Endothelial cell of umbilical vein (primary cell): ENCODE data around the gene TK1. TPM values are rescaled to one million over a fixed set of nuclear protein-coding genes. Genes with fewer than 3 reads are reported as not detected.

Source experiments
- BruUV-seq: library from RNA; stranded (reverse); fragments of 400-500 nt; replicated peaks from 2 replicates; lab custom pipeline; 2021; lab: Mats Ljungman, UMichigan
- CTCF ChIA-PET: fragments of 300-600, 350-600 bp; sonication (Branson Sonifier 250); formaldehyde crosslinking; loops from one replicate; lab custom pipeline; 2021; ENCODE audit warnings: antibody characterized with exemption, inconsistent platforms; lab: Charles Lee
- POLR2A ChIA-PET: fragments of 300-600, 350-600 bp; sonication (Branson Sonifier 250); formaldehyde crosslinking; loops from one replicate; lab custom pipeline; 2021; ENCODE audit warnings: antibody characterized with exemption, inconsistent platforms; lab: Charles Lee
- DNase-seq: peaks from one replicate; pipeline ENCODE4 v3.0.0-alpha.2; 2011; ENCODE audit warnings: low read depth, low spot score
- FAIRE-seq: peaks from 2 replicates; lab custom pipeline; 2011; peaks lifted over from hg19 to GRCh38; lab: Jason Lieb, UNC
- H2AFZ ChIP-seq: 2 replicates; pipeline ENCODE4 v1.6.0; 2012; ENCODE audit warnings: low read depth, low read length, control low read depth, inconsistent platforms
- H3K27ac ChIP-seq: 2 replicates; pipeline ENCODE4 v1.5.1; 2011; ENCODE audit warnings: low read depth, mild to moderate bottlenecking, control low read depth, low read length, moderate library complexity; ENCODE audit not compliant: insufficient read depth
- H3K27me3 ChIP-seq, 2 experiments: 2 replicates each; pipeline versions ENCODE4 v1.6.0 to v1.6.1; 2011; ENCODE audit warnings: low read length in 2 of 2, mixed read lengths in 1 of 2; ENCODE audit not compliant: control insufficient read depth in 2 of 2, insufficient read depth in 2 of 2
- H3K36me3 ChIP-seq, 2 experiments: 2 replicates in 1 of 2; 3 replicates in 1 of 2; pipeline ENCODE4 v1.5.1; 2011; ENCODE audit warnings: low read length in 2 of 2, mild to moderate bottlenecking in 1 of 2, moderate library complexity in 1 of 2; ENCODE audit not compliant: control insufficient read depth in 2 of 2, insufficient read depth in 2 of 2; ENCODE audit errors: extremely low read depth in 1 of 2
- H3K4me1 ChIP-seq: 3 replicates; pipeline ENCODE4 v1.5.1; 2011; ENCODE audit warnings: mild to moderate bottlenecking, low read length; ENCODE audit not compliant: control insufficient read depth, insufficient read depth; ENCODE audit errors: extremely low read depth
- H3K4me2 ChIP-seq: 2 replicates; pipeline ENCODE4 v1.6.1; 2011; ENCODE audit warnings: low read length, control low read depth, mixed read lengths; ENCODE audit not compliant: insufficient read depth
- H3K4me3 ChIP-seq, 3 experiments: fragments of 200-600 bp in 1 of 3; sonication (generic), shearing (Covaris generic) in 1 of 3; replicated peaks in 1 of 3; 2 replicates each; pipeline ENCODE4 v1.5.1; 2011 to 2016; ENCODE audit warnings: control low read depth in 3 of 3, low read length in 3 of 3, mild to moderate bottlenecking in 2 of 3, inconsistent platforms in 1 of 3, low read depth in 1 of 3, moderate library complexity in 1 of 3; ENCODE audit not compliant: insufficient read depth in 1 of 3
- H3K79me2 ChIP-seq: 2 replicates; pipeline ENCODE4 v1.6.0; 2012; ENCODE audit warnings: low read length, inconsistent platforms; ENCODE audit not compliant: control insufficient read depth, insufficient read depth
- H3K9ac ChIP-seq: replicated peaks from 2 replicates; pipeline ENCODE3; 2011; ENCODE audit warnings: low read length, control low read depth; ENCODE audit not compliant: insufficient read depth; ENCODE audit errors: extremely low read depth
- H3K9me1 ChIP-seq: replicated peaks from 3 replicates; pipeline ENCODE4 v1.6.0; 2011; ENCODE audit warnings: mild to moderate bottlenecking, low read length; ENCODE audit not compliant: control insufficient read depth, insufficient read depth; ENCODE audit errors: extremely low read depth
- H3K9me3 ChIP-seq: replicated peaks from 2 replicates; pipeline ENCODE4 v1.5.1; 2012; ENCODE audit warnings: low read length, inconsistent platforms; ENCODE audit not compliant: control insufficient read depth, insufficient read depth
- H4K20me1 ChIP-seq: replicated peaks from 2 replicates; pipeline ENCODE3; 2011; ENCODE audit warnings: mild to moderate bottlenecking, low read length; ENCODE audit not compliant: control insufficient read depth, insufficient read depth; ENCODE audit errors: extremely low read depth
- CTCF ChIP-seq, 2 donors: IDR thresholded peaks; 1 replicate in 1 of 2; 2 replicates in 1 of 2; pipeline ENCODE4 v1.5.1; 2011; ENCODE audit warnings: low read length in 2 of 2, mild to moderate bottlenecking in 2 of 2, moderate library complexity in 2 of 2, control low read depth in 1 of 2, inconsistent platforms in 1 of 2, low read depth in 1 of 2; ENCODE audit not compliant: insufficient read depth in 1 of 2; ENCODE audit errors: extremely low read depth in 1 of 2
- EZH2 ChIP-seq: IDR thresholded peaks from 2 replicates; pipeline ENCODE4 v1.6.1; 2012; ENCODE audit warnings: borderline replicate concordance, low read depth, mild to moderate bottlenecking, moderate library complexity, low read length, inconsistent platforms; ENCODE audit not compliant: severe bottlenecking
- FOS ChIP-seq: IDR thresholded peaks from 2 replicates; pipeline ENCODE4 v1.6.1; 2011; ENCODE audit warnings: mild to moderate bottlenecking, low read length, moderate library complexity, borderline replicate concordance; ENCODE audit not compliant: insufficient read depth
- GATA2 ChIP-seq: IDR thresholded peaks from 2 replicates; pipeline ENCODE4 v1.7.0; 2011; ENCODE audit warnings: low read depth, mild to moderate bottlenecking, moderate library complexity, mixed read lengths, low read length; ENCODE audit not compliant: insufficient read length, insufficient read depth
- JUN ChIP-seq: IDR thresholded peaks from 2 replicates; pipeline ENCODE4 v1.6.1; 2011; ENCODE audit warnings: borderline replicate concordance, low read depth; ENCODE audit not compliant: insufficient read length, insufficient read depth
- MAX ChIP-seq: IDR thresholded peaks from 2 replicates; pipeline ENCODE4 v1.6.1; 2011; ENCODE audit not compliant: insufficient read depth, insufficient read length
- MYC ChIP-seq: IDR thresholded peaks from one replicate; pipeline ENCODE4 v1.6.1; 2011; ENCODE audit warnings: mild to moderate bottlenecking, low read depth, low read length
- POLR2A ChIP-seq: IDR thresholded peaks from 2 replicates; pipeline ENCODE4 v1.6.1; 2012; ENCODE audit warnings: low read depth, mild to moderate bottlenecking, control low read depth, low read length
- POLR2AphosphoS5 ChIP-seq: IDR thresholded peaks from 2 replicates; pipeline ENCODE4 v1.6.1; 2012; ENCODE audit warnings: low read depth, mild to moderate bottlenecking, control low read depth, low read length, moderate library complexity; ENCODE audit not compliant: insufficient read depth
- dilution Hi-C: fragments of 300-500 bp; cut with MboI; formaldehyde crosslinking; loops from one replicate; pipeline ENCODE4 v1.15.0; 2019; ENCODE audit warnings: low sequenced_read_pairs; ENCODE audit not compliant: extremely low pct_ligation_motif_present
- intact Hi-C: fragments of 100-400 bp; cut with micrococcal nuclease; formaldehyde crosslinking; loops from one replicate; pipeline ENCODE4 v1.10.0; 2022
- polyA plus RNA-seq, 4 experiments: library from polyadenylated mRNA; depleted of rRNA in 3 of 4; stranded (reverse) in 3 of 4; unstranded in 1 of 4; fragments of >200 nt; gene quantifications; 2 replicates each; pipeline versions ENCODE4 v1.2.1 to v1.2.3, GENCODE V29; 2011 to 2012; ENCODE audit warnings: missing spikeins in 1 of 4
- total RNA-seq: library from RNA; stranded (reverse); gene quantifications from 2 replicates; pipeline ENCODE4 v1.2.3, GENCODE V29; 2021

The TK1 gene
- total and polyA plus RNA-seq, 2 donors (not counting 3 experiments of a cell fraction or from before 2014, with no cell fraction given) = 111 to 159 TPM

- no peak overlapping the region for H3K4me3 ChIP-seq
- TF ChIP-seq MAX (no peak), GATA2 (no peak), EZH2 (no peak), MYC (no peak), POLR2AphosphoS5 (no peak), JUN (no peak), CTCF (IDR thresholded peaks at IDR 0.05; ENCODE audit: extremely low read depth in 1 of 2, insufficient read depth in 1 of 2, low read depth in 1 of 2, low read length in 2 of 2) (no peak), POLR2A (no peak), FOS (no peak)
- dilution Hi-C loops (no loop called here), intact Hi-C loops (loop anchor here (1.0 to 5.0 kb wide), 2 partner anchors 76 to 158 kb away; no protein-coding TSS in a partner anchor)
- POLR2A ChIA-PET = no interaction called here
- H3K4me2 ChIP-seq = no peak overlapping the region
- peaks cover 8% of the 10 kb centered on the region for H3K4me1 ChIP-seq
- H2AFZ ChIP-seq = peak overlapping the region; percentile 20
- no peak overlapping the region for H3K27ac ChIP-seq
- H4K20me1 ChIP-seq = no peaks in the 10 kb centered on the region
- no peaks in the 10 kb centered on the region for H3K79me2 ChIP-seq
- no peaks in the 10 kb centered on the region for H3K9me1 ChIP-seq
- BruUV-seq = no TSS peak
- no peaks in the 10 kb centered on the region for H3K9me3 ChIP-seq
- H3K27me3 ChIP-seq = no peaks in the 10 kb centered on the region
- peaks cover 0 to 6% of the 10 kb centered on the region in 2 experiments for H3K36me3 ChIP-seq
- DNase-seq = no peak
- no peak overlapping the region for H3K9ac ChIP-seq
- CTCF ChIA-PET = interaction anchor here (0.5 to 4.9 kb wide), 22 partner anchors 8 to 528 kb away, joined by 3 to 57 read pairs (median 4); partner anchors contain the start of genes TK1 and TMC6
- FAIRE-seq = no peak
These were observed 11.8 kb downstream of the TK1 start for GRCh38 chr17:78174870-78175642.
